Parathyroid adenoma (tissue), 2 donors: ENCODE results near the gene TMEM132D.

Experiments
- H2AFZ ChIP-seq: fragments of 300-600 bp; sonication (generic); one replicate; pipeline ENCODE4 v1.7.0; 2017; ENCODE audit warnings: antibody characterized with exemption, mild to moderate bottlenecking
- H3K27ac ChIP-seq: fragments of 300-600 bp; sonication (generic); one replicate; pipeline ENCODE4 v1.7.0; 2017
- H3K27me3 ChIP-seq: fragments of 300-600 bp; sonication (generic); one replicate; pipeline ENCODE4 v1.7.0; 2017; ENCODE audit warnings: low read length; ENCODE audit not compliant: control insufficient read depth, insufficient read depth
- H3K36me3 ChIP-seq: fragments of 300-600 bp; sonication (generic); one replicate; pipeline ENCODE4 v1.7.0; 2017; ENCODE audit warnings: low read length; ENCODE audit not compliant: control insufficient read depth, insufficient read depth
- H3K4me1 ChIP-seq: fragments of 300-600 bp; sonication (generic); one replicate; pipeline ENCODE4 v1.7.0; 2017; ENCODE audit warnings: control low read depth
- H3K4me2 ChIP-seq: fragments of 300-600 bp; sonication (generic); one replicate; pipeline ENCODE4 v1.7.0; 2017; ENCODE audit warnings: low read length
- H3K4me3 ChIP-seq: fragments of 300-600 bp; sonication (generic); one replicate; pipeline ENCODE4 v1.7.0; 2017; ENCODE audit warnings: low read depth, low read length
- H3K79me2 ChIP-seq: fragments of 300-600 bp; sonication (generic); one replicate; pipeline ENCODE4 v1.7.0; 2017; ENCODE audit warnings: control low read depth
- H3K9ac ChIP-seq: fragments of 300-600 bp; sonication (generic); one replicate; pipeline ENCODE4 v1.7.0; 2017; ENCODE audit warnings: mild to moderate bottlenecking
- H3K9me3 ChIP-seq: fragments of 300-600 bp; sonication (generic); one replicate; pipeline ENCODE4 v1.7.0; 2017; ENCODE audit warnings: low read length; ENCODE audit not compliant: control insufficient read depth
- CTCF ChIP-seq: fragments of 300-600 bp; sonication (generic); IDR thresholded peaks from one replicate; pipeline ENCODE4 v1.7.0; 2017; ENCODE audit warnings: antibody characterized with exemption, mild to moderate bottlenecking
- donor health status: primary hyperparathyroidism.

Gene TMEM132D

GRCh38 chr12:129378496-129378895 lies 525.3 kb downstream of the TMEM132D start:
- Histone ChIP-seq H3K4me1 (no peaks in the 10 kb centered on the region), H3K36me3 (no peaks in the 10 kb centered on the region), H3K4me3 (no peak overlapping the region), H3K79me2 (no peaks in the 10 kb centered on the region), H3K27me3 (no peaks in the 10 kb centered on the region), H3K9me3 (no peaks in the 10 kb centered on the region), H2AFZ (no peak overlapping the region), H3K27ac (no peak overlapping the region), H3K9ac (no peak overlapping the region), H3K4me2 (no peak overlapping the region)
- TF ChIP-seq CTCF: no peak

GRCh38 chr12:129373746-129374145 lies 530.1 kb downstream of the TMEM132D start:
- no peak for TF ChIP-seq CTCF
- no peaks in the 10 kb centered on the region for H3K36me3 ChIP-seq
- H3K4me2 ChIP-seq: no peak overlapping the region
- no peak overlapping the region for H3K9ac ChIP-seq
- no peaks in the 10 kb centered on the region for H3K9me3 ChIP-seq
- H3K27ac ChIP-seq: no peak overlapping the region
- no peaks in the 10 kb centered on the region for H3K79me2 ChIP-seq
- no peaks in the 10 kb centered on the region for H3K4me1 ChIP-seq
- no peak overlapping the region for H2AFZ ChIP-seq
- no peak overlapping the region for H3K4me3 ChIP-seq
- H3K27me3 ChIP-seq: no peaks in the 10 kb centered on the region

- no peaks in the 10 kb centered on the region for H3K27me3 ChIP-seq
- no peak overlapping the region for H3K9ac ChIP-seq
- H3K4me3 ChIP-seq: no peak overlapping the region
- no peak for TF ChIP-seq CTCF
- no peak overlapping the region for H3K27ac ChIP-seq
- no peak overlapping the region for H2AFZ ChIP-seq
- no peaks in the 10 kb centered on the region for H3K36me3 ChIP-seq
- no peaks in the 10 kb centered on the region for H3K79me2 ChIP-seq
- no peaks in the 10 kb centered on the region for H3K4me1 ChIP-seq
- H3K9me3 ChIP-seq: no peaks in the 10 kb centered on the region
- no peak overlapping the region for H3K4me2 ChIP-seq
These were observed 530.9 kb downstream of the TMEM132D start for GRCh38 chr12:129372876-129373275.

GRCh38 chr12:129372348-129372747 lies 531.5 kb downstream of the TMEM132D start:
- Histone ChIP-seq H3K4me1 (no peaks in the 10 kb centered on the region), H3K36me3 (no peaks in the 10 kb centered on the region), H3K9ac (no peak overlapping the region), H2AFZ (no peak overlapping the region), H3K4me3 (no peak overlapping the region), H3K9me3 (no peaks in the 10 kb centered on the region), H3K27me3 (no peaks in the 10 kb centered on the region), H3K4me2 (no peak overlapping the region), H3K27ac (no peak overlapping the region), H3K79me2 (no peaks in the 10 kb centered on the region)
- TF ChIP-seq CTCF: no peak

- H2AFZ ChIP-seq: no peak overlapping the region
- no peak overlapping the region for H3K4me2 ChIP-seq
- H3K9me3 ChIP-seq: no peaks in the 10 kb centered on the region
- H3K9ac ChIP-seq: no peak overlapping the region
- no peaks in the 10 kb centered on the region for H3K4me1 ChIP-seq
- H3K4me3 ChIP-seq: no peak overlapping the region
- H3K27me3 ChIP-seq: no peaks in the 10 kb centered on the region
- no peak overlapping the region for H3K27ac ChIP-seq
- no peaks in the 10 kb centered on the region for H3K79me2 ChIP-seq
- TF ChIP-seq CTCF: no peak
- H3K36me3 ChIP-seq: no peaks in the 10 kb centered on the region
These were observed 532.6 kb downstream of the TMEM132D start for GRCh38 chr12:129371268-129371667.
